ENCODE measurements around the gene PTBP1.

The PTBP1 gene

GRCh38 chr19:795691-796581, 1.3 kb upstream of the PTBP1 start:
- in situ Hi-C loops (cut with MboI; ENCODE audit: low sequenced_read_pairs), result no loop called here

- in situ Hi-C loops (cut with MboI; ENCODE audit: low sequenced_read_pairs), result no loop called here
Measured at GRCh38 chr19:797528-798414, 519 bp downstream of the PTBP1 start.

GRCh38 chr19:798415-799075, 1.3 kb downstream of the PTBP1 start:
- in situ Hi-C loops (cut with MboI; ENCODE audit: low sequenced_read_pairs), result no loop called here

GRCh38 chr19:799076-799881, 2.0 kb downstream of the PTBP1 start:
- in situ Hi-C loops (cut with MboI; ENCODE audit: low sequenced_read_pairs), result no loop called here

GRCh38 chr19:800360-801029, 3.2 kb downstream of the PTBP1 start:
- in situ Hi-C loops (cut with MboI; ENCODE audit: low sequenced_read_pairs), result no loop called here

- in situ Hi-C loops (cut with MboI; ENCODE audit: low sequenced_read_pairs), result no loop called here
Measured at GRCh38 chr19:801030-801860, 4.0 kb downstream of the PTBP1 start.

- in situ Hi-C loops (cut with MboI; ENCODE audit: low sequenced_read_pairs), result no loop called here
Measured at GRCh38 chr19:801861-802497, 4.7 kb downstream of the PTBP1 start.

GRCh38 chr19:802498-803098, 5.3 kb downstream of the PTBP1 start:
- in situ Hi-C loops (cut with MboI; ENCODE audit: low sequenced_read_pairs), result no loop called here

- in situ Hi-C loops (cut with MboI; ENCODE audit: low sequenced_read_pairs), result no loop called here
Measured at GRCh38 chr19:803099-803561, 5.9 kb downstream of the PTBP1 start.

- in situ Hi-C loops (cut with MboI; ENCODE audit: low sequenced_read_pairs), result no loop called here
Measured at GRCh38 chr19:803686-804418, 6.6 kb downstream of the PTBP1 start.

GRCh38 chr19:804419-805165, 7.3 kb downstream of the PTBP1 start:
- in situ Hi-C loops (cut with MboI; ENCODE audit: low sequenced_read_pairs), result no loop called here

- in situ Hi-C loops (cut with MboI; ENCODE audit: low sequenced_read_pairs), result no loop called here
Measured at GRCh38 chr19:805166-805551, 7.9 kb downstream of the PTBP1 start.

- in situ Hi-C loops (cut with MboI; ENCODE audit: low sequenced_read_pairs), result no loop called here
Measured at GRCh38 chr19:805600-806550, 8.6 kb downstream of the PTBP1 start.

- in situ Hi-C loops (cut with MboI; ENCODE audit: low sequenced_read_pairs), result no loop called here
Measured at GRCh38 chr19:806815-807421, 9.7 kb downstream of the PTBP1 start.
